ENCODE measurements around the gene CELF5.

DNA sequence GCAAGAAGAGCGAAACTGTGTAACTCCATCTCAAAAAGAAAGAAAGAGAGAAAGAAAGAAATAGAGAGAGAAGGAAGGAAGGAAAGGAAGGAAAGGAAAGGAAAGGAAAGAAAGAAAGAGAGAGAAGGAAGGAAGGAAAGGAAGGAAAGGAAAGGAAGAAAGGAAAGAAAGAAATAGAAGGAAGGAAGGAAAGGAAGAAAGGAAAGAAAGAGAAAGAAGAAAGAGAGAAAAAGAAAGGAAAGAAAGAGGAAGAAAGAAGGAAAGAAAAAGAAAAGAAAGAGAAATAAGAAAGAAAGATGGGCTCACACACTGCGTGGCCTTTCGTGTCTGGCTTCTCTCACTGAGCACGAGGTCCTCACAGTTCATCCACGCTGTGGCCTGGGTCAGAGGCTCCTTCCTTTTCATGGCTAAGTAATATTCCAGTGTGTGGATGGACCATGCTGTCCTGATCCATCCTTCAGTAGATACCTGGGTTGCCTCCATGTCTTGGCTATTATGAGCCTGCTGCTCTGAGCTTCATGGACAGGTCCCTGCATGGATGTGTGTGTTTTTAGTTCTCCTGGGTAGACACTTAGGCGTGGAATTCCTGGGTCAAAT, 74.5 kb downstream of the CELF5 start:
- TF ChIP-seq POLR2AphosphoS5 (IDR thresholded peaks at IDR 0.05; ENCODE audit: borderline replicate concordance, low read depth, low read length) (no peak), EZH2 (IDR thresholded peaks at IDR 0.05) (no peak)
